ENCODE results near the gene TBC1D16. TPM values are rescaled to one million over a fixed set of nuclear protein-coding genes. Genes with fewer than 3 reads are reported as not detected.

The TBC1D16 gene
- total and polyA plus RNA-seq, 8 donors: 4.9 to 31.4 (median 19.7) TPM

DNA sequence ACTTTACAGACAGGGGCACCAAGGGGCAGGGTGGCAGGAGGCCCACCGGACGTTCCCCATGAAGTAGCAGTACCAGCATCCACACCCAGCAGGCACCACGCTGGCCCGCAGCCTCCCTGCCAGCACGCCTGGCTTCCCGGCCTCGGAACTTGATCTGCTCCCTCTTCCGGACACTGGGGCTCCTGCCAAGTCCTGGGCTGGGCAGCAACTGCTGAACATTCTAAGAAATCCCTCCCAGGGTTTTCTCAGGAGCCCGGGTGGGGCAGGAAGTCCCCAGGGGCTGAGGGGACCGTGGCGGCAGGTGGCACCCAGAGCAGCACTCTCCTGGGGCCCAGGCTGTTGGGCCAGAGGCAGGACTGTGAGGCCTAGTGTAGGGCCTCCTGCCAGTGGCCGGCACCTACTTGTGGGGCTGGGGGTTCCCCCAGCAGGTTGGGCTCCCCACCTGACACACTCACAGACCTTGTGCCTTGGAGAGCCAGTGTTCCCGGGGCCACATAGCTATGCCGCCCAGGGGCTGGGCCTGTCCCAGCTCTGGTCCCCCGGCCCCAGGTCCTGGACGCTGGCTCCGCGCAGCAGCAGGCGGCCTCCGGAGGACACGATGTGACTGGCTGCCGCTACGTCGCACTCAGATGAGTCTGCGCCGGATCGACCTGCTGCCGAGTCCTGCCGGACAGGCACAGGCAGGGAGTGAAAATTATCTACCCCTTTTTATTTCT lies 110.3 kb downstream of the TBC1D16 start:
- Histone ChIP-seq H3K27ac (peak overlapping the region; percentile 87 to 95 (median 91)), H3K36me3 (no peaks in the 10 kb centered on the region), H3K9me3 (no peaks in the 10 kb centered on the region), H3K4me1 (peaks cover 11 to 16% (median 14%) of the 10 kb centered on the region in 3 donors), H3K27me3 (peaks cover 0 to 1% (median 0%) of the 10 kb centered on the region in 4 donors), H3K4me3 (no peak overlapping the region)
- TF ChIP-seq, protein P1, sequence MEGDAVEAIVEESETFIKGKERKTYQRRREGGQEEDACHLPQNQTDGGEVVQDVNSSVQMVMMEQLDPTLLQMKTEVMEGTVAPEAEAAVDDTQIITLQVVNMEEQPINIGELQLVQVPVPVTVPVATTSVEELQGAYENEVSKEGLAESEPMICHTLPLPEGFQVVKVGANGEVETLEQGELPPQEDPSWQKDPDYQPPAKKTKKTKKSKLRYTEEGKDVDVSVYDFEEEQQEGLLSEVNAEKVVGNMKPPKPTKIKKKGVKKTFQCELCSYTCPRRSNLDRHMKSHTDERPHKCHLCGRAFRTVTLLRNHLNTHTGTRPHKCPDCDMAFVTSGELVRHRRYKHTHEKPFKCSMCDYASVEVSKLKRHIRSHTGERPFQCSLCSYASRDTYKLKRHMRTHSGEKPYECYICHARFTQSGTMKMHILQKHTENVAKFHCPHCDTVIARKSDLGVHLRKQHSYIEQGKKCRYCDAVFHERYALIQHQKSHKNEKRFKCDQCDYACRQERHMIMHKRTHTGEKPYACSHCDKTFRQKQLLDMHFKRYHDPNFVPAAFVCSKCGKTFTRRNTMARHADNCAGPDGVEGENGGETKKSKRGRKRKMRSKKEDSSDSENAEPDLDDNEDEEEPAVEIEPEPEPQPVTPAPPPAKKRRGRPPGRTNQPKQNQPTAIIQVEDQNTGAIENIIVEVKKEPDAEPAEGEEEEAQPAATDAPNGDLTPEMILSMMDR (IDR thresholded peaks at IDR 0.05): no peak
- intact Hi-C loops (cut with DNase I): no loop called here
- ATAC-seq (peak; percentile 47 to 68 (median 64)), FAIRE-seq (no peak), DNase-seq (peak; percentile 72 to 93 (median 84))
- WGBS, 2 donors: 43 to 48% methylated on average over 27 to 29 of the region's 29 CpGs

DNA sequence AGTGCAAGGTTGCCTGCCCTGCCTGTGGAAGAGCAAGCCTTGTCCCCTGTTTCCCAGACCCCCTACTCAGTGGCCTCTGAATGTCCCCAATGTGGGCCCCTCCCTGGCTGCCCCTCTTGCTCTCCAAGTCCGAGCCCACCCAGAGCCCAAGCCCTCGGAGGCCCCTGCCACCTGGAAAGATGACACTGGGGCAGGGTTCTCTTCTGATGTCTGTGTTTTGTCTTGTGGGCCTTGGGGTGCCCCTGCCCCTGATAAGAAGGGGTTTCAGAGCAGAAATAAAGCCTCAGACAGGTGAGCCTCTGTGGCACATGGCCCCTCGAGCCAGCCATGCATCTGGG lies 111.1 kb downstream of the TBC1D16 start:
- H3K27ac ChIP-seq: peak overlapping the region; percentile 87 to 95 (median 91)
- no peak overlapping the region for H3K4me3 ChIP-seq
- no peaks in the 10 kb centered on the region for H3K36me3 ChIP-seq
- peak in 1 of 6 donors; percentile 68 for DNase-seq
- 80 to 92% methylated on average over 3 of the region's 3 CpGs for whole genome bisulfite sequencing, 2 donors
- ATAC-seq: no peak
- H3K27me3 ChIP-seq: no peaks in the 10 kb centered on the region
- peaks cover 15 to 24% (median 19%) of the 10 kb centered on the region in 3 donors for H3K4me1 ChIP-seq
- intact Hi-C loops (cut with DNase I): no loop called here
- H3K9me3 ChIP-seq: no peaks in the 10 kb centered on the region
- FAIRE-seq: no peak
- TF ChIP-seq, protein P1 (IDR thresholded peaks at IDR 0.05): no peak

DNA sequence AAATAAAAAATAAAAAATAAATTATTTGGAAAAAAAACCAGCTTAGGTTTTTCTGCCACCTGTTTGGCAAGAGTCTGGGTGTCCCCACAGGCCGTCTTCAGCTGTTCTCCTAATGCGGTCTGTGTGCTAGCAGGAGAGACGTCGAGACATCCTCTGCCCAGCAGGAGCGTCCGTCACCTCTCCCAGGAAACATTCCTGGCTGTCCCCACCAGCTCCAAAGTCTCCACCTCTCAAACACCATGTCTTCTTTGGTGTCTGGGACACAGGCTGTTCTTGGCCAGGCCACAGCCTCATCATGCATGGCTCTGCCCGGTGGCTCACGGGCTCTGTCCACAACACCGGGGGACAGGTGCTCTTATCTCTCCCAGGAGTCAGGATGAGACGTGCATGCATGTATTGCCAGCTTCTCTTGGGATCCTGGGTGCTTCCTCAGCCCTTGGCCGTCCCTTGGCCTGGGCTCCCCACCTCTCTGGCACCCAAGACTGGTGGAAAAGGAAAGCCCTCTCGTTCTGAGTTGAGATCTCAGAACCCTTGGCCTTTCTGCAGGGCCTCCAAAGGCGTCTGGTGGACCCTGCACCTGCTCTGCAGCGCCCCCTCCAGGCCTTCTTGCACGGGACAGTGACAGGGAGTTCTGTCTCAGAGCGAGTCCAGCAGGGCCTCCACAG lies 111.6 kb downstream of the TBC1D16 start:
- 72 to 74% methylated on average over 16 of the region's 16 CpGs for WGBS, 2 donors
- TF ChIP-seq, protein P1 (IDR thresholded peaks at IDR 0.05): peak in 3 of 4 donors; percentile 11 to 23 (median 17)
- DNase-seq (peak in 3 of 6 donors; percentile 43 to 77 (median 59)), ATAC-seq (no peak), FAIRE-seq (no peak)
- intact Hi-C loops (cut with DNase I): no loop called here
- Histone ChIP-seq H3K4me3 (no peak overlapping the region), H3K36me3 (no peaks in the 10 kb centered on the region), H3K27ac (peak overlapping the region; percentile 87 to 95 (median 91)), H3K4me1 (peaks cover 16 to 29% (median 22%) of the 10 kb centered on the region in 3 donors), H3K27me3 (no peaks in the 10 kb centered on the region), H3K9me3 (no peaks in the 10 kb centered on the region)

DNA sequence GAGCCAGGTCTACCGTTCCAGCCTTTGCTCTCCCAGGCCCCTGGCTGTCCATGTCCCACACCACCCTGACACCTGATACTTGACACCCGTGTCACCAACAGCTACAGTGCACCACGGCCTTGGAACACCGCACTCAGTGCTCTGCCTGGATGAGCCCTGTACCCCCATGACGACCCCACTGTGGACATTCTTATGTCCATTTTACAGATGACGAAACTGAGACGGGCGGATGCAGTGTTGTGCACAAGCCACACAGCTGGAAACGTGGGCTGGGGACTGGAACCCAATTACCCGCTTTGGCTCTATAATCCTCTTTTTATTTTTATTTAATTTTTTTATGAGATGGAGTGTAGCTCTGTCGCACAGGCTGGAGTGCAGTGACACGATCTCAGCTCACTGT lies 112.9 kb downstream of the TBC1D16 start:
- intact Hi-C loops (cut with DNase I): no loop called here
- Histone ChIP-seq H3K36me3 (no peaks in the 10 kb centered on the region), H3K27me3 (no peaks in the 10 kb centered on the region), H3K4me1 (peaks cover 23 to 36% (median 27%) of the 10 kb centered on the region in 3 donors), H3K9me3 (no peaks in the 10 kb centered on the region), H3K4me3 (no peak overlapping the region), H3K27ac (no peak overlapping the region)
- DNase-seq (peak in 3 of 6 donors; percentile 1 to 40 (median 18)), ATAC-seq (no peak), FAIRE-seq (no peak)
- TF ChIP-seq, protein P1 (IDR thresholded peaks at IDR 0.05): no peak
- WGBS, 2 donors: 80 to 84% methylated on average over 12 of the region's 12 CpGs

Data from pancreas (tissue), 10 donors.